Endothelial cell of umbilical vein (primary cell): ENCODE measurements around the gene GLMN. TPM values are rescaled to one million over a fixed set of nuclear protein-coding genes. Genes with fewer than 3 reads are reported as not detected.

Experiments
- BruUV-seq: library from RNA; stranded (reverse); fragments of 400-500 nt; replicated peaks from 2 replicates; lab custom pipeline; 2021; lab: Mats Ljungman, UMichigan
- CTCF ChIA-PET: fragments of 300-600, 350-600 bp; sonication (Branson Sonifier 250); formaldehyde crosslinking; loops from one replicate; lab custom pipeline; 2021; ENCODE audit warnings: antibody characterized with exemption, inconsistent platforms; lab: Charles Lee
- POLR2A ChIA-PET: fragments of 300-600, 350-600 bp; sonication (Branson Sonifier 250); formaldehyde crosslinking; loops from one replicate; lab custom pipeline; 2021; ENCODE audit warnings: antibody characterized with exemption, inconsistent platforms; lab: Charles Lee
- DNase-seq: peaks from one replicate; pipeline ENCODE4 v3.0.0-alpha.2; 2011; ENCODE audit warnings: low read depth, low spot score
- FAIRE-seq: peaks from 2 replicates; lab custom pipeline; 2011; peaks lifted over from hg19 to GRCh38; lab: Jason Lieb, UNC
- H2AFZ ChIP-seq: 2 replicates; pipeline ENCODE4 v1.6.0; 2012; ENCODE audit warnings: low read depth, low read length, control low read depth, inconsistent platforms
- H3K27ac ChIP-seq: 2 replicates; pipeline ENCODE4 v1.5.1; 2011; ENCODE audit warnings: low read depth, mild to moderate bottlenecking, control low read depth, low read length, moderate library complexity; ENCODE audit not compliant: insufficient read depth
- H3K27me3 ChIP-seq, 2 experiments: 2 replicates each; pipeline versions ENCODE4 v1.6.0 to v1.6.1; 2011; ENCODE audit warnings: low read length in 2 of 2, mixed read lengths in 1 of 2; ENCODE audit not compliant: control insufficient read depth in 2 of 2, insufficient read depth in 2 of 2
- H3K36me3 ChIP-seq, 2 experiments: 2 replicates in 1 of 2; 3 replicates in 1 of 2; pipeline ENCODE4 v1.5.1; 2011; ENCODE audit warnings: low read length in 2 of 2, mild to moderate bottlenecking in 1 of 2, moderate library complexity in 1 of 2; ENCODE audit not compliant: control insufficient read depth in 2 of 2, insufficient read depth in 2 of 2; ENCODE audit errors: extremely low read depth in 1 of 2
- H3K4me1 ChIP-seq: 3 replicates; pipeline ENCODE4 v1.5.1; 2011; ENCODE audit warnings: mild to moderate bottlenecking, low read length; ENCODE audit not compliant: control insufficient read depth, insufficient read depth; ENCODE audit errors: extremely low read depth
- H3K4me2 ChIP-seq: 2 replicates; pipeline ENCODE4 v1.6.1; 2011; ENCODE audit warnings: low read length, control low read depth, mixed read lengths; ENCODE audit not compliant: insufficient read depth
- H3K4me3 ChIP-seq, 3 experiments: fragments of 200-600 bp in 1 of 3; sonication (generic), shearing (Covaris generic) in 1 of 3; replicated peaks in 1 of 3; 2 replicates each; pipeline ENCODE4 v1.5.1; 2011 to 2016; ENCODE audit warnings: control low read depth in 3 of 3, low read length in 3 of 3, mild to moderate bottlenecking in 2 of 3, inconsistent platforms in 1 of 3, low read depth in 1 of 3, moderate library complexity in 1 of 3; ENCODE audit not compliant: insufficient read depth in 1 of 3
- H3K79me2 ChIP-seq: 2 replicates; pipeline ENCODE4 v1.6.0; 2012; ENCODE audit warnings: low read length, inconsistent platforms; ENCODE audit not compliant: control insufficient read depth, insufficient read depth
- H3K9ac ChIP-seq: replicated peaks from 2 replicates; pipeline ENCODE3; 2011; ENCODE audit warnings: low read length, control low read depth; ENCODE audit not compliant: insufficient read depth; ENCODE audit errors: extremely low read depth
- H3K9me1 ChIP-seq: replicated peaks from 3 replicates; pipeline ENCODE4 v1.6.0; 2011; ENCODE audit warnings: mild to moderate bottlenecking, low read length; ENCODE audit not compliant: control insufficient read depth, insufficient read depth; ENCODE audit errors: extremely low read depth
- H3K9me3 ChIP-seq: replicated peaks from 2 replicates; pipeline ENCODE4 v1.5.1; 2012; ENCODE audit warnings: low read length, inconsistent platforms; ENCODE audit not compliant: control insufficient read depth, insufficient read depth
- H4K20me1 ChIP-seq: replicated peaks from 2 replicates; pipeline ENCODE3; 2011; ENCODE audit warnings: mild to moderate bottlenecking, low read length; ENCODE audit not compliant: control insufficient read depth, insufficient read depth; ENCODE audit errors: extremely low read depth
- CTCF ChIP-seq, 2 donors: IDR thresholded peaks; 1 replicate in 1 of 2; 2 replicates in 1 of 2; pipeline ENCODE4 v1.5.1; 2011; ENCODE audit warnings: low read length in 2 of 2, mild to moderate bottlenecking in 2 of 2, moderate library complexity in 2 of 2, control low read depth in 1 of 2, inconsistent platforms in 1 of 2, low read depth in 1 of 2; ENCODE audit not compliant: insufficient read depth in 1 of 2; ENCODE audit errors: extremely low read depth in 1 of 2
- EZH2 ChIP-seq: IDR thresholded peaks from 2 replicates; pipeline ENCODE4 v1.6.1; 2012; ENCODE audit warnings: borderline replicate concordance, low read depth, mild to moderate bottlenecking, moderate library complexity, low read length, inconsistent platforms; ENCODE audit not compliant: severe bottlenecking
- FOS ChIP-seq: IDR thresholded peaks from 2 replicates; pipeline ENCODE4 v1.6.1; 2011; ENCODE audit warnings: mild to moderate bottlenecking, low read length, moderate library complexity, borderline replicate concordance; ENCODE audit not compliant: insufficient read depth
- GATA2 ChIP-seq: IDR thresholded peaks from 2 replicates; pipeline ENCODE4 v1.7.0; 2011; ENCODE audit warnings: low read depth, mild to moderate bottlenecking, moderate library complexity, mixed read lengths, low read length; ENCODE audit not compliant: insufficient read length, insufficient read depth
- JUN ChIP-seq: IDR thresholded peaks from 2 replicates; pipeline ENCODE4 v1.6.1; 2011; ENCODE audit warnings: borderline replicate concordance, low read depth; ENCODE audit not compliant: insufficient read length, insufficient read depth
- MAX ChIP-seq: IDR thresholded peaks from 2 replicates; pipeline ENCODE4 v1.6.1; 2011; ENCODE audit not compliant: insufficient read depth, insufficient read length
- MYC ChIP-seq: IDR thresholded peaks from one replicate; pipeline ENCODE4 v1.6.1; 2011; ENCODE audit warnings: mild to moderate bottlenecking, low read depth, low read length
- POLR2A ChIP-seq: IDR thresholded peaks from 2 replicates; pipeline ENCODE4 v1.6.1; 2012; ENCODE audit warnings: low read depth, mild to moderate bottlenecking, control low read depth, low read length
- POLR2AphosphoS5 ChIP-seq: IDR thresholded peaks from 2 replicates; pipeline ENCODE4 v1.6.1; 2012; ENCODE audit warnings: low read depth, mild to moderate bottlenecking, control low read depth, low read length, moderate library complexity; ENCODE audit not compliant: insufficient read depth
- dilution Hi-C: fragments of 300-500 bp; cut with MboI; formaldehyde crosslinking; loops from one replicate; pipeline ENCODE4 v1.15.0; 2019; ENCODE audit warnings: low sequenced_read_pairs; ENCODE audit not compliant: extremely low pct_ligation_motif_present
- intact Hi-C: fragments of 100-400 bp; cut with micrococcal nuclease; formaldehyde crosslinking; loops from one replicate; pipeline ENCODE4 v1.10.0; 2022
- polyA plus RNA-seq, 4 experiments: library from polyadenylated mRNA; depleted of rRNA in 3 of 4; stranded (reverse) in 3 of 4; unstranded in 1 of 4; fragments of >200 nt; gene quantifications; 2 replicates each; pipeline versions ENCODE4 v1.2.1 to v1.2.3, GENCODE V29; 2011 to 2012; ENCODE audit warnings: missing spikeins in 1 of 4
- total RNA-seq: library from RNA; stranded (reverse); gene quantifications from 2 replicates; pipeline ENCODE4 v1.2.3, GENCODE V29; 2021

The GLMN gene
- total and polyA plus RNA-seq, 2 donors (not counting 3 experiments of a cell fraction or from before 2014, with no cell fraction given) = 2.4 to 13.2 TPM

- H3K79me2 ChIP-seq = no peaks in the 10 kb centered on the region
- H3K27ac ChIP-seq = no peak overlapping the region
- H3K27me3 ChIP-seq = no peaks in the 10 kb centered on the region
- H3K9me3 ChIP-seq = no peaks in the 10 kb centered on the region
- TF ChIP-seq MYC (no peak), POLR2AphosphoS5 (no peak), POLR2A (no peak), CTCF (IDR thresholded peaks at IDR 0.05; ENCODE audit: extremely low read depth in 1 of 2, insufficient read depth in 1 of 2, low read depth in 1 of 2, low read length in 2 of 2) (no peak), GATA2 (no peak), EZH2 (no peak), MAX (no peak), FOS (no peak), JUN (no peak)
- no peak overlapping the region for H3K9ac ChIP-seq
- FAIRE-seq = no peak
- POLR2A ChIA-PET = no interaction called here
- no peaks in the 10 kb centered on the region for H3K4me1 ChIP-seq
- CTCF ChIA-PET = interaction anchor here (1.1 kb wide), 1 partner anchor 17 kb away, joined by 3 read pairs; no protein-coding TSS in a partner anchor
- no TSS peak for BruUV-seq
- H3K36me3 ChIP-seq = peaks cover 6 to 7% of the 10 kb centered on the region in 2 experiments
- intact Hi-C loops = no loop called here
- dilution Hi-C loops = no loop called here
- H3K4me3 ChIP-seq = no peak overlapping the region
- no peak overlapping the region for H3K4me2 ChIP-seq
- no peak for DNase-seq
- no peaks in the 10 kb centered on the region for H3K9me1 ChIP-seq
- no peak overlapping the region for H2AFZ ChIP-seq
- H4K20me1 ChIP-seq = no peaks in the 10 kb centered on the region
Measured at GRCh38 chr1:92327794-92328193, 29.0 kb upstream of the GLMN start.
